Measurements from ENCODE around the gene CDK5RAP3.
A peak's percentile ranks its signal among the peaks of the same experiment; 100 is the strongest.

The CDK5RAP3 gene

GRCh38 chr17:48026502-48027321 is 55.8 kb downstream of the CDK5RAP3 start (continued):
- TF ChIP-seq HIC1 (tag by site-specific recombination; IDR thresholded peaks at IDR 0.05) (0 out of 2 replicates have a peak, but pooled peaks have one; percentile 49), MEIS1 (CRISPR knock-in tag; IDR thresholded peaks at IDR 0.05; ENCODE audit: borderline replicate concordance) (no peak), ZNF132 (tag by site-specific recombination; IDR thresholded peaks at IDR 0.05; ENCODE audit: borderline replicate concordance) (no peak), CTCF (tag by site-specific recombination; IDR thresholded peaks at IDR 0.05) (peak; percentile 95), ZNF449 (tag by site-specific recombination; IDR thresholded peaks at IDR 0.05) (peak; percentile 94), ZNF223 (tag by site-specific recombination; IDR thresholded peaks at IDR 0.05) (no peak), ZNF335 (tag by site-specific recombination; conservative IDR thresholded peaks at IDR 0.05) (0 out of 2 replicates have a peak, but pooled peaks have one; percentile 32), ZNF777 (tag by site-specific recombination; IDR thresholded peaks at IDR 0.05; ENCODE audit: borderline replicate concordance) (no peak), PRDM2 (tag by site-specific recombination; IDR thresholded peaks at IDR 0.05; ENCODE audit: borderline replicate concordance) (no peak), ZNF513 (tag by site-specific recombination; IDR thresholded peaks at IDR 0.05) (no peak), OSR2 (tag by site-specific recombination; IDR thresholded peaks at IDR 0.05) (0 out of 2 replicates have a peak, but pooled peaks have one; percentile 32), KLF8 (tag by site-specific recombination; IDR thresholded peaks at IDR 0.05) (peak; percentile 70; the same call in 1 of the 2 replicates), KLF1 (tag by site-specific recombination; IDR thresholded peaks at IDR 0.05) (peak; percentile 92), ZNF580 (tag by site-specific recombination; IDR thresholded peaks at IDR 0.05) (no peak), GFI1B (tag by site-specific recombination; IDR thresholded peaks at IDR 0.05) (no peak), ZBTB8A (tag by site-specific recombination; IDR thresholded peaks at IDR 0.05) (0 out of 2 replicates have a peak, but pooled peaks have one; percentile 25), ZNF366 (tag by site-specific recombination; conservative IDR thresholded peaks at IDR 0.05) (no peak), ZNF148 (tag by site-specific recombination; IDR thresholded peaks at IDR 0.05; ENCODE audit: borderline replicate concordance) (no peak)
